ENCODE data around the gene CDC42BPB. TPM values are rescaled to one million over a fixed set of nuclear protein-coding genes. Genes with fewer than 3 reads are reported as not detected.

The CDC42BPB gene
- total and polyA plus RNA-seq, 2 of the 13 experiments (the other 11 are each of a cell fraction or from before 2014, with no cell fraction given): 19.7 to 32.3 TPM

DNA sequence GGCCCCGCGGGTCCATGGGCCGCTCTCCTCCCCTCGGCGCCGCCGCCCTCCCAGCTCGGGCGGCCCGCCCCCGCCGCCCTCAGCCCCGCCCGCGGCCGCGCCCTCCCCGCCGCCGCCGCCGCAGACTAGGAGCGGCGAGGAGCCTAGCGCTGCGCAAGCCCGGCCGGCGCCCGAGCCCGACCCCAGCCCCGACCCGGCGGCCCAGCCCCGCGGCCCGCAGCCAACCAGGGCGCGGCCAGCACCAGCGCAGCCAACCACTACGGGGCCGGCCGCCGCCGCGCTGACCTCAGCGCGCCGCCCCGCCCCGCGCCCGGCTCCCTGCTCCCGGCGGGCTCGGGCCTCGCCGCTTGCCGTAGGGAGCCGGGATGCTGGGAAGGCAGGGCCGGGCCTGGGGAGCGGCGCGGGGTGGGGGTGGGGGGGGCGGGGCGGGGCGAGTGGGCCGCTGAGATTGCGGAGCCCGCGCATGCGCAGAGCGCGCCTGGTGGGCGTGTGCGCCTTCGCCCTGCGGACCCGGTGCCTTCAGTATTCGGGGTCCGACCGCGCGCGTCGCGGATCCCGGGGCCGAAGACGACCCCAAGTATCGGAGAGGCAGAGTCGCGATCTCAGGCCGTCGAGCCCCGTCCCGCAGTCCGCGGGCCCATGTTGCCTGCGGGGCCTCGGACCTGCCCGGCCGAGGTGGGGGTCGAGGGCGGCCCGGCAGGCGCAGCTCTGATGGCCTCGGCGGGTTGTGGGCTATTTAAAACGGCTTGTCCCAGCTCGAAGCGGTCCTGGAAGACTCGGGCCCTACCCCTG lies at the start of gene CDC42BPB (continued):
- TF ChIP-seq, protein P1, sequence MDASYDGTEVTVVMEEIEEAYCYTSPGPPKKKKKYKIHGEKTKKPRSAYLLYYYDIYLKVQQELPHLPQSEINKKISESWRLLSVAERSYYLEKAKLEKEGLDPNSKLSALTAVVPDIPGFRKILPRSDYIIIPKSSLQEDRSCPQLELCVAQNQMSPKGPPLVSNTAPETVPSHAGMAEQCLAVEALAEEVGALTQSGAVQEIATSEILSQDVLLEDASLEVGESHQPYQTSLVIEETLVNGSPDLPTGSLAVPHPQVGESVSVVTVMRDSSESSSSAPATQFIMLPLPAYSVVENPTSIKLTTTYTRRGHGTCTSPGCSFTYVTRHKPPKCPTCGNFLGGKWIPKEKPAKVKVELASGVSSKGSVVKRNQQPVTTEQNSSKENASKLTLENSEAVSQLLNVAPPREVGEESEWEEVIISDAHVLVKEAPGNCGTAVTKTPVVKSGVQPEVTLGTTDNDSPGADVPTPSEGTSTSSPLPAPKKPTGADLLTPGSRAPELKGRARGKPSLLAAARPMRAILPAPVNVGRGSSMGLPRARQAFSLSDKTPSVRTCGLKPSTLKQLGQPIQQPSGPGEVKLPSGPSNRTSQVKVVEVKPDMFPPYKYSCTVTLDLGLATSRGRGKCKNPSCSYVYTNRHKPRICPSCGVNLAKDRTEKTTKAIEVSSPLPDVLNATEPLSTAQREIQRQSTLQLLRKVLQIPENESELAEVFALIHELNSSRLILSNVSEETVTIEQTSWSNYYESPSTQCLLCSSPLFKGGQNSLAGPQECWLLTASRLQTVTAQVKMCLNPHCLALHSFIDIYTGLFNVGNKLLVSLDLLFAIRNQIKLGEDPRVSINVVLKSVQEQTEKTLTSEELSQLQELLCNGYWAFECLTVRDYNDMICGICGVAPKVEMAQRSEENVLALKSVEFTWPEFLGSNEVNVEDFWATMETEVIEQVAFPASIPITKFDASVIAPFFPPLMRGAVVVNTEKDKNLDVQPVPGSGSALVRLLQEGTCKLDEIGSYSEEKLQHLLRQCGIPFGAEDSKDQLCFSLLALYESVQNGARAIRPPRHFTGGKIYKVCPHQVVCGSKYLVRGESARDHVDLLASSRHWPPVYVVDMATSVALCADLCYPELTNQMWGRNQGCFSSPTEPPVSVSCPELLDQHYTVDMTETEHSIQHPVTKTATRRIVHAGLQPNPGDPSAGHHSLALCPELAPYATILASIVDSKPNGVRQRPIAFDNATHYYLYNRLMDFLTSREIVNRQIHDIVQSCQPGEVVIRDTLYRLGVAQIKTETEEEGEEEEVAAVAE (CRISPR knock-in tag; IDR thresholded peaks at IDR 0.05; ENCODE audit: borderline replicate concordance): no peak
- TF ChIP-seq, protein P2, sequence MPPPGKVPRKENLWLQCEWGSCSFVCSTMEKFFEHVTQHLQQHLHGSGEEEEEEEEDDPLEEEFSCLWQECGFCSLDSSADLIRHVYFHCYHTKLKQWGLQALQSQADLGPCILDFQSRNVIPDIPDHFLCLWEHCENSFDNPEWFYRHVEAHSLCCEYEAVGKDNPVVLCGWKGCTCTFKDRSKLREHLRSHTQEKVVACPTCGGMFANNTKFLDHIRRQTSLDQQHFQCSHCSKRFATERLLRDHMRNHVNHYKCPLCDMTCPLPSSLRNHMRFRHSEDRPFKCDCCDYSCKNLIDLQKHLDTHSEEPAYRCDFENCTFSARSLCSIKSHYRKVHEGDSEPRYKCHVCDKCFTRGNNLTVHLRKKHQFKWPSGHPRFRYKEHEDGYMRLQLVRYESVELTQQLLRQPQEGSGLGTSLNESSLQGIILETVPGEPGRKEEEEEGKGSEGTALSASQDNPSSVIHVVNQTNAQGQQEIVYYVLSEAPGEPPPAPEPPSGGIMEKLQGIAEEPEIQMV (CRISPR knock-in tag; IDR thresholded peaks at IDR 0.05; ENCODE audit: low read depth): 0 out of 2 replicates have a peak, but pooled peaks have one; percentile 70
- TF ChIP-seq, protein P3, sequence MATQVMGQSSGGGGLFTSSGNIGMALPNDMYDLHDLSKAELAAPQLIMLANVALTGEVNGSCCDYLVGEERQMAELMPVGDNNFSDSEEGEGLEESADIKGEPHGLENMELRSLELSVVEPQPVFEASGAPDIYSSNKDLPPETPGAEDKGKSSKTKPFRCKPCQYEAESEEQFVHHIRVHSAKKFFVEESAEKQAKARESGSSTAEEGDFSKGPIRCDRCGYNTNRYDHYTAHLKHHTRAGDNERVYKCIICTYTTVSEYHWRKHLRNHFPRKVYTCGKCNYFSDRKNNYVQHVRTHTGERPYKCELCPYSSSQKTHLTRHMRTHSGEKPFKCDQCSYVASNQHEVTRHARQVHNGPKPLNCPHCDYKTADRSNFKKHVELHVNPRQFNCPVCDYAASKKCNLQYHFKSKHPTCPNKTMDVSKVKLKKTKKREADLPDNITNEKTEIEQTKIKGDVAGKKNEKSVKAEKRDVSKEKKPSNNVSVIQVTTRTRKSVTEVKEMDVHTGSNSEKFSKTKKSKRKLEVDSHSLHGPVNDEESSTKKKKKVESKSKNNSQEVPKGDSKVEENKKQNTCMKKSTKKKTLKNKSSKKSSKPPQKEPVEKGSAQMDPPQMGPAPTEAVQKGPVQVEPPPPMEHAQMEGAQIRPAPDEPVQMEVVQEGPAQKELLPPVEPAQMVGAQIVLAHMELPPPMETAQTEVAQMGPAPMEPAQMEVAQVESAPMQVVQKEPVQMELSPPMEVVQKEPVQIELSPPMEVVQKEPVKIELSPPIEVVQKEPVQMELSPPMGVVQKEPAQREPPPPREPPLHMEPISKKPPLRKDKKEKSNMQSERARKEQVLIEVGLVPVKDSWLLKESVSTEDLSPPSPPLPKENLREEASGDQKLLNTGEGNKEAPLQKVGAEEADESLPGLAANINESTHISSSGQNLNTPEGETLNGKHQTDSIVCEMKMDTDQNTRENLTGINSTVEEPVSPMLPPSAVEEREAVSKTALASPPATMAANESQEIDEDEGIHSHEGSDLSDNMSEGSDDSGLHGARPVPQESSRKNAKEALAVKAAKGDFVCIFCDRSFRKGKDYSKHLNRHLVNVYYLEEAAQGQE (IDR thresholded peaks at IDR 0.05; ENCODE audit: borderline replicate concordance in 1 of 2, low read depth in 1 of 2, low read length in 2 of 2): no peak
- no peak for TF ChIP-seq SAFB2 (CRISPR knock-in tag; IDR thresholded peaks at IDR 0.05; ENCODE audit: borderline replicate concordance, low read depth)
- TF ChIP-seq ZFP36 (IDR thresholded peaks at IDR 0.05; ENCODE audit: borderline replicate concordance, low read depth, low read length, partially characterized antibody): no peak
- TF ChIP-seq KMT2A (CRISPR knock-in tag; IDR thresholded peaks at IDR 0.05): no peak
- TF ChIP-seq MTF2 (CRISPR knock-in tag; IDR thresholded peaks at IDR 0.05; ENCODE audit: borderline replicate concordance): no peak
- TF ChIP-seq ZBTB20 (CRISPR knock-in tag; IDR thresholded peaks at IDR 0.05; ENCODE audit: borderline replicate concordance, low read depth): 0 out of 2 replicates have a peak, but pooled peaks have one; percentile 52
- no peak for TF ChIP-seq TFE3 (CRISPR knock-in tag; IDR thresholded peaks at IDR 0.05)
- TF ChIP-seq KDM2A (CRISPR knock-in tag; IDR thresholded peaks at IDR 0.05; ENCODE audit: borderline replicate concordance, low read depth): peak; percentile 46; the same call in 1 of the 2 replicates
- TF ChIP-seq ZNF160 (CRISPR knock-in tag; IDR thresholded peaks at IDR 0.05): no peak
- TF ChIP-seq ETV5 (CRISPR knock-in tag; IDR thresholded peaks at IDR 0.05; ENCODE audit: borderline replicate concordance): no peak
- TF ChIP-seq MYNN (CRISPR knock-in tag; IDR thresholded peaks at IDR 0.05; ENCODE audit: low read depth): no peak
- no peak for TF ChIP-seq ZNF205 (CRISPR knock-in tag; IDR thresholded peaks at IDR 0.05)
- TF ChIP-seq ZNF333 (CRISPR knock-in tag; IDR thresholded peaks at IDR 0.05; ENCODE audit: borderline replicate concordance): no peak
- no peak for TF ChIP-seq CEBPB (IDR thresholded peaks at IDR 0.05; ENCODE audit: borderline replicate concordance, low read depth, low read length)
- no peak for TF ChIP-seq ZNF724P (CRISPR knock-in tag; IDR thresholded peaks at IDR 0.05; ENCODE audit: borderline replicate concordance)
